BLaER1 treated with 17β-estradiol and CSF1 and Interleukin-3, amounts not matched to agents 10 nM and 100 nM (cell line): Measurements from ENCODE around the gene LAMTOR2.
"Not testable (repeated sequence)": the region's sequence is repeated elsewhere in the genome, so short reads cannot be mapped to it uniquely, and the experiment has no call there.

Experiments
- H3K27ac ChIP-seq, 11 experiments: shearing (Covaris generic); formaldehyde crosslinking; 2 replicates each; pipeline ENCODE4 v1.8.1; 2022
- H3K27me3 ChIP-seq, 11 experiments: shearing (Covaris generic); formaldehyde crosslinking; 2 replicates each; pipeline ENCODE4 v1.8.1; 2022
- H3K36me3 ChIP-seq, 11 experiments: shearing (Covaris generic); formaldehyde crosslinking; 2 replicates each; pipeline ENCODE4 v1.8.1; 2022
- H3K4me1 ChIP-seq, 10 experiments: shearing (Covaris generic); formaldehyde crosslinking; 2 replicates each; pipeline ENCODE4 v1.8.1; 2022
- H3K4me2 ChIP-seq, 11 experiments: shearing (Covaris generic); formaldehyde crosslinking; 2 replicates each; pipeline ENCODE4 v1.8.1; 2022
- H3K4me3 ChIP-seq, 10 experiments: shearing (Covaris generic); formaldehyde crosslinking; 2 replicates each; pipeline ENCODE4 v1.8.1; 2022
- H3K9ac ChIP-seq, 11 experiments: shearing (Covaris generic); formaldehyde crosslinking; 2 replicates each; pipeline ENCODE4 v1.8.1; 2022
- H3K9me3 ChIP-seq, 11 experiments: shearing (Covaris generic); formaldehyde crosslinking; replicated peaks in 1 of 11; 2 replicates each; pipeline ENCODE4 v1.8.1; 2022
- H4K20me1 ChIP-seq, 11 experiments: shearing (Covaris generic); formaldehyde crosslinking; 2 replicates each; pipeline ENCODE4 v1.8.1; 2022
- Cebpa-rat ChIP-seq, 11 experiments: shearing (Covaris generic); IDR thresholded peaks; 2 replicates each; pipeline ENCODE4 v1.8.1; 2022

The LAMTOR2 gene

GRCh38 chr1:156020293-156021092, 34.1 kb upstream of the LAMTOR2 start, which contains the start of gene SSR2:
Gene SSR2, minus strand, starts transcription at chr1:156020951. Its CDS starts 784 bp downstream, at chr1:156020167.
- TF ChIP-seq Cebpa-rat (IDR thresholded peaks at IDR 0.05): no peak

DNA sequence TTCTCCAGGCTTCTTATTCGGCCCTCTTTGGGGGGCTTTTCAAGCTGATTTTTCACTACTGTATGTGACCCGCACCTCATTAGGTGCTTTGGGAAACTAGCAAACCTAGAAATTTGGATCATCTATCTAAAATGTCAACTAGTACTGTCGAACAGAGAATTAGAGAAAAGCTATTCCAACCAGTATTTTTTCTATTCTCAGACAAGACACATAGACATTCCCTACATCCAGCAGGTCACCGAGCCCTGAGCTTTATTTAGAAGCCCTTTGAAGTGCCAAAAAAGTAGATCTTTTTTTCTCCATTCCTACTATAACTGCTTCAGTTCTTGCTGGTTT, 33.5 kb upstream of the LAMTOR2 start:
- Histone ChIP-seq H3K27ac (peak overlapping the region in 2 of 11 experiments; percentile 68 to 69; a peak in 3 of 22 replicates), H4K20me1 (peaks cover 0 to 33% (median 7%) of the 10 kb centered on the region in 11 experiments; a peak in 9 of 22 replicates), H3K4me3 (peak overlapping the region; percentile 75 to 88 (median 82)), H3K9ac (peak overlapping the region; percentile 73 to 89 (median 86); a peak in 14 of 22 replicates), H3K4me1 (peaks cover 13 to 29% (median 20%) of the 10 kb centered on the region in 10 experiments), H3K4me2 (peak overlapping the region; percentile 53 to 83 (median 69)), H3K36me3 (peaks cover 30 to 39% (median 37%) of the 10 kb centered on the region in 11 experiments), H3K9me3 (no peaks in the 10 kb centered on the region), H3K27me3 (no peaks in the 10 kb centered on the region; a peak in 2 of 22 replicates)
- TF ChIP-seq Cebpa-rat (IDR thresholded peaks at IDR 0.05): no peak

More at GRCh38 chr1:156020293-156021092, 34.1 kb upstream of the LAMTOR2 start, which contains the start of gene SSR2:
- Histone ChIP-seq H3K27ac (peak within 1 kb of the TSS; percentile 37 to 80 (median 69); a peak in 19 of 22 replicates), H3K9ac (peak within 1 kb of the TSS; percentile 73 to 89 (median 86)), H3K9me3 (no peaks in the 10 kb centered on the region), H3K4me1 (peaks cover 13 to 29% (median 20%) of the 10 kb centered on the region in 10 experiments), H3K27me3 (no peaks in the 10 kb centered on the region; a peak in 2 of 22 replicates), H3K4me2 (peak within 1 kb of the TSS; percentile 82 to 98 (median 92)), H3K36me3 (peaks cover 36 to 45% (median 43%) of the 10 kb centered on the region in 11 experiments), H4K20me1 (peaks cover 0 to 33% (median 7%) of the 10 kb centered on the region in 11 experiments; a peak in 9 of 22 replicates), H3K4me3 (peak within 1 kb of the TSS; percentile 75 to 88 (median 82))

- H3K4me2 ChIP-seq: 0 out of 22 replicates have a peak overlapping the region, but pooled peaks of 1 of the 11 experiments have one; percentile 7
- no peaks in the 10 kb centered on the region for H3K9me3 ChIP-seq
- H3K4me3 ChIP-seq: no peak overlapping the region
- H3K27ac ChIP-seq: no peak overlapping the region
- no peaks in the 10 kb centered on the region; a peak in 2 of 22 replicates for H3K27me3 ChIP-seq
- peaks cover 13 to 24% (median 19%) of the 10 kb centered on the region in 10 experiments for H3K4me1 ChIP-seq
- H4K20me1 ChIP-seq: peaks cover 0 to 29% (median 5%) of the 10 kb centered on the region in 11 experiments; a peak in 9 of 22 replicates
- H3K36me3 ChIP-seq: peaks cover 21 to 30% (median 28%) of the 10 kb centered on the region in 11 experiments
- TF ChIP-seq Cebpa-rat (IDR thresholded peaks at IDR 0.05): no peak
- H3K9ac ChIP-seq: no peak overlapping the region
Measured at GRCh38 chr1:156021954-156022353, 32.6 kb upstream of the LAMTOR2 start.

DNA sequence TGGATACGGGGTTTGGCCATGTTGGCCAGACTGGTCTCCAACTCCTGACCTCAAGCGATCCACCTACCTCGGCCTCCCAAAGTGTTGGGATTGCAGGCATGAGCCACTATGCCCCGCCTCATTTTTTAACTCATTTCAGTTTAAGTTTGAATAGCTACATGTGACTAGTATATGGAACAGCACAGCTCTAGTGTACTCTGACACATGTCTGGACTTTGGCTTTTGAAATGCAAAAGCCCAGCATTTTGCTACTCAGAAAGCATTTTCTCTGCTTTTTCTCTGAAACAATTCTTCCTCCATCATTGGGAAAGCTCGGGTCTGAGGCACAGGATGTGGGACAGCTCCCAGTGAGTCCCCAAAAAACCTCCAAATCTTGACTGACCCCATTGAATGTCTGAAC, 29.8 kb upstream of the LAMTOR2 start:
- no peak for TF ChIP-seq Cebpa-rat (IDR thresholded peaks at IDR 0.05)
- no peaks in the 10 kb centered on the region; a peak in 2 of 22 replicates for H3K27me3 ChIP-seq
- H3K4me1 ChIP-seq: peaks cover 3 to 10% (median 8%) of the 10 kb centered on the region in 10 experiments
- H3K27ac ChIP-seq: no peak overlapping the region
- peaks cover 0 to 5% (median 0%) of the 10 kb centered on the region in 11 experiments; a peak in 5 of 22 replicates for H4K20me1 ChIP-seq
- no peak overlapping the region for H3K9ac ChIP-seq
- peaks cover 0 to 1% (median 0%) of the 10 kb centered on the region in 11 experiments; a peak in 3 of 22 replicates for H3K36me3 ChIP-seq
- no peak overlapping the region for H3K4me3 ChIP-seq
- no peak overlapping the region for H3K4me2 ChIP-seq
- H3K9me3 ChIP-seq: no peaks in the 10 kb centered on the region

DNA sequence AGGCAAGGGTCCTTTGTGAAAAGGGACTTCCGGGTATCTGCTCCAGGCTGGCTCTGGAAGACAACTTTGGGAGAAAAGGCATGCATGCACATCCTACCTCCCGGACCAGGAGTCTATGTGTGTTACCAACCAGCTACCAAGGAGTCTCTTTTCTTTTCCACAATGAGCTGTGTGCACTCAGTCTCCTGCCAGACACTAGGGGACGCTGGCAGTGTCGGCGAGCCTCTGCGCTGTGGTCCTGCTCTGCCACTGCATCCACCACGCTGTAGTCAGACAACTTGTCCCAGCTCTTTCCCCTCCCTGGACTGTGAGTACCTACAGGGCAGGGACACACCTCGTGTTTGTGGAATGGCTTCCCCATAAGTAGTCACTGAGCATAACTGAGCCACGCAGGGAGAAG, 28.7 kb upstream of the LAMTOR2 start:
- Histone ChIP-seq H3K27ac (no peak overlapping the region), H3K27me3 (no peaks in the 10 kb centered on the region; a peak in 2 of 22 replicates), H3K9ac (no peak overlapping the region), H3K9me3 (no peaks in the 10 kb centered on the region), H3K4me3 (no peak overlapping the region), H3K36me3 (no peaks in the 10 kb centered on the region), H3K4me1 (peaks cover 0 to 7% (median 5%) of the 10 kb centered on the region in 10 experiments; a peak in 11 of 20 replicates), H4K20me1 (no peaks in the 10 kb centered on the region), H3K4me2 (no peak overlapping the region)
- TF ChIP-seq Cebpa-rat (IDR thresholded peaks at IDR 0.05): no peak

- H3K36me3 ChIP-seq: no peaks in the 10 kb centered on the region
- no peaks in the 10 kb centered on the region for H4K20me1 ChIP-seq
Measured at GRCh38 chr1:156026588-156026987, 28.0 kb upstream of the LAMTOR2 start.

DNA sequence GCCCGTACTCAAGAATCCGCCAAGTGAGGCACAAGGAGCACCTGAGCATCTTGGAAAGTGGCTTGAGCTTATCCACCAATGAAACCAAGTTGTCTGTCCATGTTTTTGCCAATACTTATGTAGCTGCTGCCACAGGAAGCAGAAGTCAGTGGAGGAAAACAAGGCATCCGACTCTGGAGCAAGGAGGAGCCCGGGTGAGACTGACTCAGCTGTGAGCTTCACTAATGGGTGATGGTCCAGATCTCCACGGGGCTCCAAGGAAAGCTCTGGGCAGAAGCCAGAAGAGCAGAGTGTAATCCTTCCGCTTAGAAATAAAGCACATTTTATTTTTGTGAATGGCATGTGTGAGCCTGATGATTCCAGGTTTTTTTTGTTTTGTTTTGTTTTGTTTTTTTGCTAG, 21.6 kb upstream of the LAMTOR2 start:
- Histone ChIP-seq H3K36me3 (peaks cover 14 to 24% (median 21%) of the 10 kb centered on the region in 11 experiments), H3K9me3 (no peaks in the 10 kb centered on the region), H4K20me1 (peaks cover 0 to 2% (median 0%) of the 10 kb centered on the region in 11 experiments; a peak in 1 of 22 replicates), H3K4me2 (no peak overlapping the region), H3K4me3 (no peak overlapping the region), H3K4me1 (no peaks in the 10 kb centered on the region), H3K27me3 (no peaks in the 10 kb centered on the region), H3K9ac (no peak overlapping the region), H3K27ac (no peak overlapping the region)
- no peak for TF ChIP-seq Cebpa-rat (IDR thresholded peaks at IDR 0.05)

More at GRCh38 chr1:156026588-156026987, 28.0 kb upstream of the LAMTOR2 start:
- Histone ChIP-seq H3K4me2 (no peak overlapping the region), H3K4me1 (no peaks in the 10 kb centered on the region; a peak in 2 of 20 replicates), H3K9ac (no peak overlapping the region), H3K27me3 (no peaks in the 10 kb centered on the region; a peak in 2 of 22 replicates), H3K9me3 (no peaks in the 10 kb centered on the region), H3K27ac (no peak overlapping the region), H3K4me3 (no peak overlapping the region)
- no peak for TF ChIP-seq Cebpa-rat (IDR thresholded peaks at IDR 0.05)

- H3K9me3 ChIP-seq, H4K20me1 ChIP-seq, H3K9ac ChIP-seq, H3K27ac ChIP-seq, H3K4me1 ChIP-seq, H3K4me2 ChIP-seq, H3K4me3 ChIP-seq, H3K27me3 ChIP-seq: not testable (repeated sequence)
- H3K36me3 ChIP-seq: peaks cover 30 to 44% (median 40%) of the 10 kb centered on the region in 11 experiments
Measured at GRCh38 chr1:156034991-156035390, 19.6 kb upstream of the LAMTOR2 start.

- H3K9ac ChIP-seq: no peak overlapping the region
- H3K9me3 ChIP-seq: no peaks in the 10 kb centered on the region
- no peaks in the 10 kb centered on the region for H3K27me3 ChIP-seq
- H3K4me1 ChIP-seq: peaks cover 0 to 3% (median 0%) of the 10 kb centered on the region in 10 experiments; a peak in 3 of 20 replicates
- peaks cover 0 to 11% (median 0%) of the 10 kb centered on the region in 11 experiments; a peak in 5 of 22 replicates for H4K20me1 ChIP-seq
- no peak overlapping the region for H3K4me2 ChIP-seq
- no peak for TF ChIP-seq Cebpa-rat (IDR thresholded peaks at IDR 0.05)
- no peak overlapping the region for H3K27ac ChIP-seq
- no peak overlapping the region for H3K4me3 ChIP-seq
- peaks cover 78 to 97% (median 86%) of the 10 kb centered on the region in 11 experiments for H3K36me3 ChIP-seq
Measured at GRCh38 chr1:156042828-156043227, 11.8 kb upstream of the LAMTOR2 start.
